ENCODE results near the gene TLR2. TPM values are rescaled to one million over a fixed set of nuclear protein-coding genes. Genes with fewer than 3 reads are reported as not detected.

Gene TLR2
- polyA plus RNA-seq, 3 donors: 133 to 187 (median 162) TPM

GRCh38 chr4:153646978-153647377 is 37.1 kb upstream of the TLR2 start:
- peaks cover 6 to 8% of the 10 kb centered on the region in 2 donors for H3K9me3 ChIP-seq (replicated peaks in 1 of 2; ENCODE audit: control insufficient read depth in 1 of 2, insufficient read depth in 1 of 2, low read length in 2 of 2)
- peaks cover 0 to 2% (median 0%) of the 10 kb centered on the region in 3 donors for H3K27me3 Mint-ChIP-seq (ENCODE audit: low read depth in 3 of 3)
- DNase-seq: peak in 1 of 3 donors; percentile 47
- H3K36me3 Mint-ChIP-seq: peaks cover 10 to 11% of the 10 kb centered on the region in 2 donors
- no peaks in the 10 kb centered on the region for H3K27me3 ChIP-seq (ENCODE audit: control insufficient read depth in 2 of 2, insufficient read depth in 2 of 2, low read length in 2 of 2)
- H3K4me3 Mint-ChIP-seq: peak overlapping the region in 1 of 2 donors; percentile 11
- peaks cover 82 to 92% of the 10 kb centered on the region in 2 donors for H3K4me1 ChIP-seq (ENCODE audit: control insufficient read depth in 1 of 2, insufficient read depth in 2 of 2, low read length in 2 of 2)
- no peaks in the 10 kb centered on the region for H4K20me1 ChIP-seq (ENCODE audit: insufficient read depth, low read length)
- no peak overlapping the region for H3K4me2 ChIP-seq (replicated peaks; ENCODE audit: extremely low read depth, low read length, poor library complexity, severe bottlenecking)
- H3K9me3 Mint-ChIP-seq: peaks cover 4 to 13% (median 8%) of the 10 kb centered on the region in 7 donors
- H3K27ac ChIP-seq (ENCODE audit: low read depth in 1 of 2, low read length in 2 of 2): peak overlapping the region in 1 of 2 donors; percentile 71
- H3K27ac Mint-ChIP-seq: peak overlapping the region; percentile 71 to 86 (median 85)
- H3K36me3 ChIP-seq (replicated peaks in 1 of 2; ENCODE audit: control insufficient read depth in 1 of 2, insufficient read depth in 2 of 2, low read length in 2 of 2): no peaks in the 10 kb centered on the region
- H3K4me3 ChIP-seq (replicated peaks in 1 of 3; ENCODE audit: low read depth in 2 of 3, low read length in 3 of 3): no peak overlapping the region
- peaks cover 71% of the 10 kb centered on the region for H3K79me2 ChIP-seq (ENCODE audit: insufficient read depth, low read length)
- H3K4me1 Mint-ChIP-seq: peaks cover 76% of the 10 kb centered on the region
- no CpG with 5 or more reads among the region's 1 CpG for WGBS (ENCODE audit: insufficient coverage)
- TF ChIP-seq, protein P1, sequence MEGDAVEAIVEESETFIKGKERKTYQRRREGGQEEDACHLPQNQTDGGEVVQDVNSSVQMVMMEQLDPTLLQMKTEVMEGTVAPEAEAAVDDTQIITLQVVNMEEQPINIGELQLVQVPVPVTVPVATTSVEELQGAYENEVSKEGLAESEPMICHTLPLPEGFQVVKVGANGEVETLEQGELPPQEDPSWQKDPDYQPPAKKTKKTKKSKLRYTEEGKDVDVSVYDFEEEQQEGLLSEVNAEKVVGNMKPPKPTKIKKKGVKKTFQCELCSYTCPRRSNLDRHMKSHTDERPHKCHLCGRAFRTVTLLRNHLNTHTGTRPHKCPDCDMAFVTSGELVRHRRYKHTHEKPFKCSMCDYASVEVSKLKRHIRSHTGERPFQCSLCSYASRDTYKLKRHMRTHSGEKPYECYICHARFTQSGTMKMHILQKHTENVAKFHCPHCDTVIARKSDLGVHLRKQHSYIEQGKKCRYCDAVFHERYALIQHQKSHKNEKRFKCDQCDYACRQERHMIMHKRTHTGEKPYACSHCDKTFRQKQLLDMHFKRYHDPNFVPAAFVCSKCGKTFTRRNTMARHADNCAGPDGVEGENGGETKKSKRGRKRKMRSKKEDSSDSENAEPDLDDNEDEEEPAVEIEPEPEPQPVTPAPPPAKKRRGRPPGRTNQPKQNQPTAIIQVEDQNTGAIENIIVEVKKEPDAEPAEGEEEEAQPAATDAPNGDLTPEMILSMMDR (IDR thresholded peaks at IDR 0.05): no peak
- H3K9ac ChIP-seq (ENCODE audit: insufficient read depth, low read length, poor library complexity, severe bottlenecking): no peak overlapping the region
- intact Hi-C loops (cut with micrococcal nuclease): no loop called here
- H2AFZ ChIP-seq (ENCODE audit: insufficient read depth, low read depth, low read length, poor library complexity, severe bottlenecking): no peak overlapping the region

GRCh38 chr4:153647975-153648374 is 36.1 kb upstream of the TLR2 start:
- 55% methylated on average over 4 of the region's 4 CpGs for WGBS (ENCODE audit: insufficient coverage)
- peak overlapping the region; percentile 66 to 91 (median 76) for H3K27ac Mint-ChIP-seq
- Histone ChIP-seq H3K27me3 (ENCODE audit: control insufficient read depth in 2 of 2, insufficient read depth in 2 of 2, low read length in 2 of 2) (no peaks in the 10 kb centered on the region), H3K4me2 (replicated peaks; ENCODE audit: extremely low read depth, low read length, poor library complexity, severe bottlenecking) (no peak overlapping the region), H3K79me2 (ENCODE audit: insufficient read depth, low read length) (peaks cover 71% of the 10 kb centered on the region), H3K9ac (ENCODE audit: insufficient read depth, low read length, poor library complexity, severe bottlenecking) (peak overlapping the region; percentile 6), H3K4me3 (replicated peaks in 1 of 3; ENCODE audit: low read depth in 2 of 3, low read length in 3 of 3) (peak overlapping the region in 1 of 3 experiments; percentile 3), H2AFZ (ENCODE audit: insufficient read depth, low read depth, low read length, poor library complexity, severe bottlenecking) (peak overlapping the region; percentile 52), H4K20me1 (ENCODE audit: insufficient read depth, low read length) (no peaks in the 10 kb centered on the region), H3K36me3 (replicated peaks in 1 of 2; ENCODE audit: control insufficient read depth in 1 of 2, insufficient read depth in 2 of 2, low read length in 2 of 2) (no peaks in the 10 kb centered on the region), H3K4me1 (ENCODE audit: control insufficient read depth in 1 of 2, insufficient read depth in 2 of 2, low read length in 2 of 2) (peaks cover 88 to 94% of the 10 kb centered on the region in 2 donors), H3K27ac (ENCODE audit: low read depth in 1 of 2, low read length in 2 of 2) (peak overlapping the region; percentile 6 to 71), H3K9me3 (replicated peaks in 1 of 2; ENCODE audit: control insufficient read depth in 1 of 2, insufficient read depth in 1 of 2, low read length in 2 of 2) (peaks cover 6 to 8% of the 10 kb centered on the region in 2 donors)
- intact Hi-C loops (cut with micrococcal nuclease): no loop called here
- peak overlapping the region in 1 of 2 donors; percentile 53 for H3K4me3 Mint-ChIP-seq
- H3K4me1 Mint-ChIP-seq: peaks cover 78% of the 10 kb centered on the region
- H3K27me3 Mint-ChIP-seq (ENCODE audit: low read depth in 3 of 3): peaks cover 0 to 2% (median 0%) of the 10 kb centered on the region in 3 donors
- TF ChIP-seq, protein P1 (IDR thresholded peaks at IDR 0.05): no peak
- peaks cover 9 to 10% of the 10 kb centered on the region in 2 donors for H3K36me3 Mint-ChIP-seq
- DNase-seq: no peak
- peaks cover 4 to 13% (median 8%) of the 10 kb centered on the region in 7 donors for H3K9me3 Mint-ChIP-seq
